NCI-H1105 treated with DMSO at 0.1 percent for 48 hours (cell line): ENCODE results near the gene ATN1.
A peak's percentile ranks its signal among the peaks of the same experiment; 100 is the strongest.
"Not testable (repeated sequence)": the region's sequence is repeated elsewhere in the genome, so short reads cannot be mapped to it uniquely, and the experiment has no call there.

Source experiments
- DNase-seq: peaks from one replicate; lab custom pipeline; 2025; lab: John Stamatoyannopoulos, UW

ATN1 gene

GRCh38 chr12:6905414-6906040 lies 22.2 kb upstream of the ATN1 start:
- DNase-seq: no peak

GRCh38 chr12:6908141-6908540 lies 19.6 kb upstream of the ATN1 start:
- DNase-seq: not testable (repeated sequence)

- no peak for DNase-seq
Measured at GRCh38 chr12:6909421-6910145, 18.2 kb upstream of the ATN1 start.

DNA sequence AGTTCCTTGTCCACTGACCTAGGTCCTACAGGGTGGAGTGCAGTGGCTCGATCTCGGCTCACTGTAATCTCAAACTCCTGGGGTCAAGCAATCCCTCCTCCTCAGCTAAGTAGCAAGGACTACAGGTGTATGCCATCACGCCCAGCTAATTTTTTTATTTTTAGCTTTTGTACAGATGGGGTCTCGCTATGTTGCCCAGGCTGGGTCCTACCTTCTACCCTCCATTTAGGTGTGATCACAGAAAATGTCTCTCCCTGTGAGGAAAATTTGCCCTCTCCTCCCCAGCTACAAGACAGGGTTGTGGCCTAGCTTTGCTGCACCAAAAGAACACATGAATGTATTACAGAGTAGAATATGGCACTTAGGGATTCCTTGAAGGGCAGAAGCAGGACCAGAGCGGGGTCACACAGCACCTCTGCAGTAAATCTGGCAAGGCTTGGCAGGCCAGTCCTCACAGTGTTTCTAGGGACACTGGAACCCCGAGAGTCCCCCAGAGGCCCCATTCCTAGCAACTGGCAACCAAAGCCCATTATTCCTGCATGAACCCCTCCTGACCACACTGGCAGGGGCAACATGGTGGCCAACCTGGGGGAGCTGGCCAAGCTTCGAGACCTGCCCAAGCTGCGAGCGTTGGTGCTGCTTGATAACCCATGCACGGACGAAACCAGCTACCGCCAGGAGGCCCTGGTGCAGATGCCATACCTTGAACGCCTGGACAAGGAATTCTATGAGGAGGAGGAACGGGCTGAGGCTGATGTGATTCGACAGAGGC lies 15.4 kb upstream of the ATN1 start:
- DNase-seq: no peak

DNA sequence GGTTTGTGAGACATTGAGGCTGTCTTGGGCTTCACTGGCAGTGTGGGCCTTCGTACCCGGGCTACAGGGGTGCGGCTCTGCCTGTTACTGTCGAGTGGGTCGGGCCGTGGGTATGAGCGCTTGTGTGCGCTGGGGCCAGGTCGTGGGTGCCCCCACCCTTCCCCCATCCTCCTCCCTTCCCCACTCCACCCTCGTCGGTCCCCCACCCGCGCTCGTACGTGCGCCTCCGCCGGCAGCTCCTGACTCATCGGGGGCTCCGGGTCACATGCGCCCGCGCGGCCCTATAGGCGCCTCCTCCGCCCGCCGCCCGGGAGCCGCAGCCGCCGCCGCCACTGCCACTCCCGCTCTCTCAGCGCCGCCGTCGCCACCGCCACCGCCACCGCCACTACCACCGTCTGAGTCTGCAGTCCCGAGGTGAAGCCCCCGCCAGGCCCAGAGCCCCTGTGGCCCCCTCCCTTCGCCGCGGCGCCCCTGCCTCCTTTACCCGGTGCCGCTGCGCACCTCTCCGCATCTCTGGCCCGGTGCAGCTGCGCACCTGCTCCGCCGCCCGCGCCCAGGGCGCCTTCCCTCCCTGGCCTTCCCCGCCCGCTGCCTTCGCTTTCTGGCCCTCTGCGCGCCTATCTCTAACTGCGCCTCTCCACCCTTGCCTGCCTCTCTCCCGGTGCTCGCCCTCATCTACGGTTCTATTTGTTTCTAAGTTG lies 13.4 kb upstream of the ATN1 start, which contains the start of gene ENO2:
TSS of gene ENO2 (plus strand) at position 335 of the 701 bp plus-strand sequence. CDS start 1,253 bp downstream, outside the sequence.
- peak; percentile 64 for DNase-seq

GRCh38 chr12:6914947-6915788 lies 12.6 kb upstream of the ATN1 start:
- no peak for DNase-seq

GRCh38 chr12:6915789-6916285 lies 11.9 kb upstream of the ATN1 start:
- DNase-seq: no peak

- no peak for DNase-seq
Measured at GRCh38 chr12:6916426-6917200, 11.1 kb upstream of the ATN1 start.

DNA sequence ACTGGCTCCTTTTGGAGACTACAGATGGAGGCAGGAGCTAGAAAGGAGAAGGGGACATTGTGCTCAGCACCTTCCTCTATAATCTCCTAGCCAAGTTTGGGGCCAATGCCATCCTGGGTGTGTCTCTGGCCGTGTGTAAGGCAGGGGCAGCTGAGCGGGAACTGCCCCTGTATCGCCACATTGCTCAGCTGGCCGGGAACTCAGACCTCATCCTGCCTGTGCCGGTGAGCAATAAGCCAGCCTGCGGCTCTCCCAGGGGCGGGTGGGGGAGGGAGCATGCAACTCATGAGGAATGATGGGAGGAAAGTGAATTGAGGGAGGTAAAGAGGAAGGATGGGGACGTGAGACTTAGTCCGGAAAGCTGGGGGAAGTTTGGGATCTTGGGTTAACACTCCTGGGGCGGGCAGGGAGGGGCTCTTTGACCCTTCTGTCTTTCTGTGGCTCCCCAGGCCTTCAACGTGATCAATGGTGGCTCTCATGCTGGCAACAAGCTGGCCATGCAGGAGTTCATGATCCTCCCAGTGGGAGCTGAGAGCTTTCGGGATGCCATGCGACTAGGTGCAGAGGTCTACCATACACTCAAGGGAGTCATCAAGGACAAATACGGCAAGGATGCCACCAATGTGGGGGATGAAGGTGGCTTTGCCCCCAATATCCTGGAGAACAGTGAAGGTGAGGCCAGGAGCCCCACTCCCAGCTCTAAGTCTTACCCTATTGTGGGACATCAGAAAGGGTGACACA lies 10.1 kb upstream of the ATN1 start:
- DNase-seq: no peak

- DNase-seq: no peak
Measured at GRCh38 chr12:6919588-6919987, 8.2 kb upstream of the ATN1 start.

DNA sequence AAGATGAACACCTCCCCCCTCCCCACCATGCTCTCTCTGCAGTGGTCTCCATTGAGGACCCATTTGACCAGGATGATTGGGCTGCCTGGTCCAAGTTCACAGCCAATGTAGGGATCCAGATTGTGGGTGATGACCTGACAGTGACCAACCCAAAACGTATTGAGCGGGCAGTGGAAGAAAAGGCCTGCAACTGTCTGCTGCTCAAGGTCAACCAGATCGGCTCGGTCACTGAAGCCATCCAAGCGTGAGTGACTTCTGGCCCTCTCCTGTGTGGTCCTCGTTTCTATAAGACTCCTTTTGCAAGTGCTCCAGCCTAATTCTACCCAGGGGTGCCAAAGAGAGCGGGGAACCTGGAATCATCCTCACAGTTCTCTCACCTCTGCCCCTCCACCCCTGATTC lies 6.2 kb upstream of the ATN1 start:
- no peak for DNase-seq

- DNase-seq: no peak
Measured at GRCh38 chr12:6921996-6922946, 5.5 kb upstream of the ATN1 start.

DNA sequence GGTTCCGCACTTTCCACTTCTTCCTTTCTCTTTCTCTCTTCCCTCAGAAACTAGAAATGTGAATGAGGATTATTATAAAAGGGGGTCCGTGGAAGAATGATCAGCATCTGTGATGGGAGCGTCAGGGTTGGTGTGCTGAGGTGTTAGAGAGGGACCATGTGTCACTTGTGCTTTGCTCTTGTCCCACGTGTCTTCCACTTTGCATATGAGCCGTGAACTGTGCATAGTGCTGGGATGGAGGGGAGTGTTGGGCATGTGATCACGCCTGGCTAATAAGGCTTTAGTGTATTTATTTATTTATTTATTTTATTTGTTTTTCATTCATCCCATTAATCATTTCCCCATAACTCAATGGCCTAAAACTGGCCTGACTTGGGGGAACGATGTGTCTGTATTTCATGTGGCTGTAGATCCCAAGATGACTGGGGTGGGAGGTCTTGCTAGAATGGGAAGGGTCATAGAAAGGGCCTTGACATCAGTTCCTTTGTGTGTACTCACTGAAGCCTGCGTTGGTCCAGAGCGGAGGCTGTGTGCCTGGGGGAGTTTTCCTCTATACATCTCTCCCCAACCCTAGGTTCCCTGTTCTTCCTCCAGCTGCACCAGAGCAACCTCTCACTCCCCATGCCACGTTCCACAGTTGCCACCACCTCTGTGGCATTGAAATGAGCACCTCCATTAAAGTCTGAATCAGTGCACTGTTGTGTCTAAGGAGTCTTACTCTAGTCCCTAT lies 4.6 kb upstream of the ATN1 start:
- no peak for DNase-seq

- no peak for DNase-seq
Measured at GRCh38 chr12:6923851-6924250, 3.9 kb upstream of the ATN1 start.

DNA sequence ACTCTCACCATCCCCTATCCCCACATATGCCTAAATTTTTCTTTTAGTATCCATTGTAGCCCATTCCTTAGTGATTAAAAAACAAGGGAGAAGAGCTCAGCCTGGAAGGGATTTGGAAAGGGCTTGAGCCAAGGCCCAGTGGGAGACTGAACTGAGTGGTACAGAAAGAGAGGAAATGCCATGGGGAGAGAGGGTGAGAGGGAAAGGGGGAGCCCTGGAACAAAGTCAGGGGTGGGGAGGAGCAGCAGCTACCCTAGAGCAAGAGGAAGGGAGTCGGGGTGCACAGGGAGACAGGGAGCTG lies 2.6 kb upstream of the ATN1 start:
- no peak for DNase-seq

- peak; percentile 47 for DNase-seq
Measured at GRCh38 chr12:6925540-6926279, 2.0 kb upstream of the ATN1 start.

DNA sequence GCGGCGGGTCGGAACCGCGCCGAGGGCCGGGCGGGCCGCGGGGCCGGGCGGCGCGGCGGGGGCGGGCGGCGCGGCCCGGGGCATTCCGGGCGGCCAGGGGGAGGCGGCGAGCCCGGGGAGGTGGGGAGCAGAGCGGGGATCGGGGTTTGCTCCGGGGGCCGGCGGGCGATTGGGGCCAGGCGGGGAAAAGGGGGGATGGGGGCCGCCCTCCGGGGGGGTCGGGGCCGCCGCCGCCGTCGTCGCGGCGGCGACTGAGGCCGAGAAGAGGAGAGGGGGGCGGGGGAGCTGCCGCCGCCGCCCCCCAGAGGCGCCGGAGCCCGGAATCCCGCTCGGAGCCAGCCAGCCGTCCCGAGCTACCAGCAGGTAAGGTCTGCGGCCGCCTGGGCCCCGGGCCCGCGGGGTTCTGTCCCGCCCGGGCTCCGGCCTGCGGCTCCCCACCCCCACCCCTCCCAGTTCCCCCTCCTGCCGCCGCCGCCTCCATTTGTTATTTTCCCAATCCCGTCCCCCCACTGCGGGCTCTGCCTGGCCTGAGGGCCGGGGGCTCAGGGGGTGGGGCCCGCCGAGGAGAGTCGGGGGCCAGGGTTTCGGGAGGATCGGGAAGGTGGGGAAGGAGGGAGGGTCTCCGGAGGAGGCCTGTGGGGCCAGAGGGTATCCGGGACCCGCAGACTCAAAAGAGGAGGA lies 403 bp downstream of the ATN1 start:
- DNase-seq: no peak
